GM10248 (cell line): Measurements from ENCODE around the gene FAM83F.
A peak's percentile ranks its signal among the peaks of the same experiment; 100 is the strongest.

Experiments
- CTCF ChIA-PET: fragments of 300-600 bp; sonication (Branson Sonifier 250); formaldehyde crosslinking; extraction: SDS; loops from one replicate; lab custom pipeline; 2021; ENCODE audit warnings: antibody characterized with exemption; lab: Yijun Ruan, JAX
- POLR2A ChIA-PET: fragments of 350-650 bp; sonication (Branson Sonifier 250); formaldehyde crosslinking; extraction: SDS; loops from one replicate; lab custom pipeline; 2020; ENCODE audit warnings: antibody characterized with exemption; lab: Yijun Ruan, JAX
- DNase-seq: peaks from one replicate; pipeline ENCODE4 v3.0.0; 2012; ENCODE audit errors: extremely low spot score
- TF ChIP-seq, protein P1 (sequence below): IDR thresholded peaks from 2 replicates; pipeline ENCODE4 v1.5.1; 2012; ENCODE audit warnings: mild to moderate bottlenecking, low read depth; ENCODE audit errors: extremely low read depth, missing control alignments, control extremely low read depth

Gene FAM83F

DNA sequence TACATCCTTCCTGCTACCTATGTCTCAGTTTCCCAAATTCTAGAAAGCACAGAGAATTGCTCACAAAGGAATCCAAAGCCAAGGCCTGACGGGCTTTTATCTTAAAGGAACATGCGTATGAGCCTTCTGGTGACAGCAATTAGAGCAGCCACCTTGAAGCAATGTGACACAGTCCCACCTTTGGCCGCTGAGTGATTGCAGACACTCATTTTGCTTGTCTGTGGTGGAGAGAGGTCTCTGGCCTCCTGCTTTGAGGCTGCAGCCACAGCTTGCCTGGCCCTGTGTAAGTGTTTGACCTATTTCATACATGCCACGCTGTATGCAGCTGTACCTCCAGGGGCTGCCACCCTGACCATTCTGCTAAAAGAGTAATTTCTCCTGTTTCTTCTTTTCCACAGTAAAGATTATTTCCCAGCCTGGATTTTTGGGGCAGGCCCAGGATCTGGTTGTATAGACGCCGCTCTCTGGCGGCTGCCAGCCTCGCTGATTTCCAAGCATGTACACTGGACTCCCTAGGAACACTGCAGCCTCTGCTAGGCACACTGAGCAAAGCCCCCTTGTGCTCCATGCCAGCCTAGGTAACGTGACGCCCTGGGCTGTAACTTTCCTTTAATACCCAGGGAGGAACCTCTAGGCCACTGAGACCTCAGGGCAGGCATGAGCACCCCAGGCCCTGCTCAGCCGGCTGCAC is 35.7 kb upstream of the FAM83F start:
- ChIA-PET CTCF (no interaction called here), POLR2A (no interaction called here)
- TF ChIP-seq, protein P1, sequence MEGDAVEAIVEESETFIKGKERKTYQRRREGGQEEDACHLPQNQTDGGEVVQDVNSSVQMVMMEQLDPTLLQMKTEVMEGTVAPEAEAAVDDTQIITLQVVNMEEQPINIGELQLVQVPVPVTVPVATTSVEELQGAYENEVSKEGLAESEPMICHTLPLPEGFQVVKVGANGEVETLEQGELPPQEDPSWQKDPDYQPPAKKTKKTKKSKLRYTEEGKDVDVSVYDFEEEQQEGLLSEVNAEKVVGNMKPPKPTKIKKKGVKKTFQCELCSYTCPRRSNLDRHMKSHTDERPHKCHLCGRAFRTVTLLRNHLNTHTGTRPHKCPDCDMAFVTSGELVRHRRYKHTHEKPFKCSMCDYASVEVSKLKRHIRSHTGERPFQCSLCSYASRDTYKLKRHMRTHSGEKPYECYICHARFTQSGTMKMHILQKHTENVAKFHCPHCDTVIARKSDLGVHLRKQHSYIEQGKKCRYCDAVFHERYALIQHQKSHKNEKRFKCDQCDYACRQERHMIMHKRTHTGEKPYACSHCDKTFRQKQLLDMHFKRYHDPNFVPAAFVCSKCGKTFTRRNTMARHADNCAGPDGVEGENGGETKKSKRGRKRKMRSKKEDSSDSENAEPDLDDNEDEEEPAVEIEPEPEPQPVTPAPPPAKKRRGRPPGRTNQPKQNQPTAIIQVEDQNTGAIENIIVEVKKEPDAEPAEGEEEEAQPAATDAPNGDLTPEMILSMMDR, result no peak
- DNase-seq, result no peak

DNA sequence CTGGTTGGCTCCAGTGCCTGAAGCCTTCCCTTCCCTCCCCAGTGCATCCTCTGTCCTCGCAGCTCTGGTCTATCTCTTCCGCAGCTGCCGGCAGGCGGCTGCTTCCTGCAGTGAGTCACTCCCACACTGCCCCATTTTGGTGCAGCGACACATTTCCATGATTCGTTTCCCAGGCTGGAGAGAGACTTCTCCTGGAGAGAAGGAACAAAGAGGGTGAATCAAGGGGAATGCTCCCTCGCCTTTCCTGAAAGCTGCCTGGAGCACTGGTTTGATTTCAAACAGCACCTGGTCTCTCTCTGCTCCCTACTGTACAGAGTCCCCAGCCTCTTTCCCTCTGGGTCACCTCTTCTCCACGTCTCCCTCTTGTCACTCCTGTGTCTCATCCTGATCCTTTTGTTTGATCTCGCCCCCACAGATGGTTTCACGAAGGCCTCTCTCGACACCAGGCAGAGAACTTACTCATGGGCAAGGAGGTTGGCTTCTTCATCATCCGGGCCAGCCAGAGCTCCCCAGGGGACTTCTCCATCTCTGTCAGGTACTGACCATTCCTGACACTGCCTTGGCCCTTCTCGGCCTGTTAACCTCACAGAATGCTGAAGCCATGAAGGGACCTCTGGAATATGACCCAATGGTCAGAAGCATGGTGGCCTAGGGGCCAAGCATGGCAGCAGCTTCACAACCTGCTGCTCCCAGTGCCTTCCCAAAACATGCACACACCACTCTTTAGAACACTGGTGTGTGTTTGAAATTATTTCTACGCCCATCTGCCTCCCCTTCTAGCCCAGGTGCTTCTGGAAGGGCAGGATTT is 34.9 kb upstream of the FAM83F start, which contains the start of gene TMA7B:
Gene TMA7B, plus strand, starts transcription at position 758 of the 808 bp plus-strand sequence. CDS start 3,978 bp downstream, outside the sequence.
- TF ChIP-seq, protein P1, result no peak
- CTCF ChIA-PET, result no interaction called here
- POLR2A ChIA-PET, result no interaction called here
- no peak for DNase-seq

DNA sequence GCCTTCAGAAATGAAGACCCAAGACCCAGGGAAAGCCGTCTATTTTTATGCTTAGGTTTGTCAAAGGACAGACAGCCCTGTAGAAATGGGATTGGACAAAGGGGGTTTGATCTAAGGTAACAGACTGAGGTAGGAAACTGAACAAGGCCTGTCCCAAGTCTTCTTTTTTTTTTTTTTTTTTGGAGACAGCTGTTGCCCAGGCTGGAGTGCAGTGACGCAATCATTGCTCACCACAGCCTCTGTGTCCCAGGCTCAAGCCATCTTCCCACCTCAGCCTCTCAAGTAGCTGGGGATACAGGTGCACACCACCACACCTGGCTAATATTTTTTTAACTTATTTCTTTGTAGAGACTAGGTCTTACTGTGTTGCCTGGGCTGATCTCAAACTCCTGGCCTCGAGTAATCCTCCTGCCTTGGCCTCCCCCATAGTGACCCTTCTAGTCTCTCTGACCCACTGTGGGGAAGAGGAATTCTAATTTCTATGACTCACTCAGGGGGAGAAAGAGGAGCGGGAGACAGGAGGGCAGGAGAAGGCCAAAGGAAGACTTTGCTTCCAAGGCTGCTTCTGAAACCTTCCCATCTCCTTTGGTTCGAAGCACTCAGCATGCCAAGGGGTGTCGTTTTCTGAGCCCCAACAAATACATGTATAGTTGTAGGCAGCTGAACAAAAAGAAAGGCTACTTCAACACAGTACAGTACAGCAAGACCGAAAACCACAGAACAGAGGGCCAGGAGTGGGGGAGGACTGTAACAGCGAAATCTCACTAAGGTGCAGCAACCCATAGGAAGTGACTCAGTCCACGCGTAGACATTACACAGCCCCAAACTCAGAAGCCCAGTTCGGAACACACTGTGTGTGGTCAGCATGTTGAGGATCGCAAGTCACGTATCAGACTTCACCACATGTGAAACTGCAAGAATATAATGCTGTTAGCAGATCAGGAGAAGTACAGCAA is 33.7 kb upstream of the FAM83F start:
- DNase-seq, result peak; percentile 79
- CTCF ChIA-PET, result interaction anchor here (1.2 to 2.2 kb wide), 2 partner anchors 18 to 28 kb away, joined by 3 to 5 read pairs; no protein-coding TSS in a partner anchor
- TF ChIP-seq, protein P1, result no peak
- POLR2A ChIA-PET, result no interaction called here

DNA sequence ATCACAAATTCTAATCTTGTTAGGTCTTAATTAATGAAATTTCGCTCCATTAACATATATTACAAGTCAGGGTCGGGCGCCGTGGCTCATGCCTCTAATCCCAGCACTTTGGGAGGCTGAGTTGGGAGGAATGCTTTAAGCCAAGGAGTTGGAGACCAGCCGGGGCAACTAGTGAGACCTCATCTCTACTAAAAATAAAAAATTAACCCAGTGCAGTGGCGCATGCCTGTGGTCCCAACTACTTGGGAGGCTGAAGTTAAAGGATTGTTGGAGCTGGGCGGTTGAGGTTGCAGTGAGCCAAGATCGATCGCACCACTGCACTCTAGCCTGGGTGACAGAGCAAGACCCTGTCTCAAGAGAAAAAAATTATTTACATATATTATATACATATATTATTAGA is 32.7 kb upstream of the FAM83F start:
- ChIA-PET CTCF (interaction anchor here (1.2 to 2.2 kb wide), 2 partner anchors 19 to 29 kb away, joined by 3 to 5 read pairs; no protein-coding TSS in a partner anchor), POLR2A (no interaction called here)
- DNase-seq, result no peak
- TF ChIP-seq, protein P1, result no peak

DNA sequence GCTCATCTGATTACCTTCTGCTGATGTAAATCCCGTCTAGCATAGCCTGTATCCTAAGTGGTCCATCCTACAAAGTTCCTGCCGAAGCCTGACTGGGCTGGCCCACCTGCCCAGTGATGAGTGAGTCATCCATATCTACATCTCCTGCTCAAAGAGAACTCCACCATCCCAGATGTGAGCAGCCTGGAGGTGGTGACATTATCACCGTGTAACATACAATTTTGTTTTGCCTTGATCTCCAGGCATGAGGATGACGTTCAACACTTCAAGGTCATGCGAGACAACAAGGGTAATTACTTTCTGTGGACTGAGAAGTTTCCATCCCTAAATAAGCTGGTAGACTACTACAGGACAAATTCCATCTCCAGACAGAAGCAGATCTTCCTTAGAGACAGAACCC is 29.0 kb upstream of the FAM83F start:
- ChIA-PET CTCF (interaction anchor here (0.8 to 2.9 kb wide), 7 partner anchors 9 to 406 kb away, joined by 3 to 10 read pairs (median 5); no protein-coding TSS in a partner anchor), POLR2A (no interaction called here)
- TF ChIP-seq, protein P1, result no peak
- DNase-seq, result no peak

DNA sequence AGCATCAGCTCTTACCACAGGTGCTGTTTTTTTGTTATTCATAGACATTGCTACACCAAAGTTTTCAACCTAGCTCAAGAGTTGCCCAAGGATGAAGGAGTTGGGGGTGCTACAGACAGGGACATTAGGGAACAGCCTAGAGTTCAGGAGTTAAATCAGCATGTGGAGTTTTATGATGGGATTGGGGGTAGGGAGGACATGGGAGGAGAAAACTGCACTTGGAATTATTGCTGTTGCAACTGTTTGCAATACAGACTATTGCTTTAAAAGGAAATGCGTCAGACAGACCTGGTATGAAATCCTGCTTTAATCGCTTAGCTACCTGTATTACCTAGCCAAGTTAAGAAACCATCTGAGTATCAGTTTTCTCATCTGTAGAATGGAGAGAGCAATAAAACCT is 28.3 kb upstream of the FAM83F start:
- ChIA-PET POLR2A (no interaction called here), CTCF (interaction anchor here (0.8 to 2.9 kb wide), 6 partner anchors 10 to 407 kb away, joined by 3 to 10 read pairs (median 5); no protein-coding TSS in a partner anchor)
- DNase-seq, result no peak
- TF ChIP-seq, protein P1, result no peak
